DOHH2 (cell line): ENCODE data around the gene RHOD.

Experiments used
- H3F3A ChIP-seq: fragments of 200-600 bp; sonication (generic), shearing (Covaris generic); 2 replicates; pipeline ENCODE4 v1.6.0; 2016; ENCODE audit warnings: antibody characterized with exemption, mild to moderate bottlenecking; ENCODE audit not compliant: control insufficient read depth, insufficient read depth
- H3K27ac ChIP-seq: fragments of 200-600 bp; sonication (generic); 2 replicates; pipeline ENCODE4 v1.5.1; 2014; ENCODE audit warnings: low read depth, mild to moderate bottlenecking, low read length, moderate library complexity
- H3K27me3 ChIP-seq: fragments of 200-600 bp; sonication (generic); 2 replicates; pipeline ENCODE4 v1.6.1; 2014; ENCODE audit warnings: mild to moderate bottlenecking, low read length, mixed read lengths; ENCODE audit not compliant: control insufficient read depth
- H3K36me3 ChIP-seq: fragments of 200-600 bp; sonication (generic); 2 replicates; pipeline ENCODE4 v1.6.1; 2014; ENCODE audit warnings: mild to moderate bottlenecking, low read length, moderate library complexity, mixed read lengths; ENCODE audit not compliant: control insufficient read depth
- H3K4me1 ChIP-seq: fragments of 200-600 bp; sonication (generic); 2 replicates; pipeline ENCODE4 v1.6.1; 2014; ENCODE audit warnings: mild to moderate bottlenecking, low read length, mixed read lengths; ENCODE audit not compliant: control insufficient read depth
- H3K4me2 ChIP-seq: fragments of 200-600 bp; sonication (generic); 2 replicates; pipeline ENCODE4 v1.6.0; 2014; ENCODE audit warnings: mild to moderate bottlenecking, low read length, moderate library complexity
- H3K4me3 ChIP-seq: fragments of 200-600 bp; sonication (generic); 2 replicates; pipeline ENCODE4 v1.5.1; 2014; ENCODE audit warnings: mild to moderate bottlenecking, low read length, mixed read lengths
- H3K79me2 ChIP-seq: fragments of 200-600 bp; sonication (generic); 2 replicates; pipeline ENCODE4 v1.6.1; 2014; ENCODE audit warnings: mild to moderate bottlenecking, low read length, mixed read lengths; ENCODE audit not compliant: control insufficient read depth
- H3K9me2 ChIP-seq: fragments of 200-600 bp; sonication (generic); replicated peaks from 2 replicates; pipeline ENCODE4 v1.6.1; 2014; ENCODE audit warnings: mild to moderate bottlenecking, low read length, mixed read lengths; ENCODE audit not compliant: control insufficient read depth
- H3K9me3 ChIP-seq: fragments of 200-600 bp; sonication (generic); 2 replicates; pipeline ENCODE4 v1.6.1; 2014; ENCODE audit warnings: antibody characterized with exemption, low read length, mixed read lengths; ENCODE audit not compliant: control insufficient read depth, insufficient read depth
- H4K20me1 ChIP-seq: fragments of 200-600 bp; sonication (generic); 2 replicates; pipeline ENCODE4 v1.6.0; 2014; ENCODE audit warnings: low read depth, mild to moderate bottlenecking, antibody characterized with exemption, low read length, moderate library complexity; ENCODE audit not compliant: control insufficient read depth, insufficient read depth
- EZH2phosphoT487 ChIP-seq: fragments of 200-600 bp; sonication (generic); IDR thresholded peaks from 2 replicates; pipeline ENCODE4 v1.6.1; 2017; ENCODE audit warnings: borderline replicate concordance, mild to moderate bottlenecking, antibody characterized with exemption, low read length, moderate library complexity, mixed read lengths
- TF ChIP-seq, protein P1 (sequence below): fragments of 200-600 bp; sonication (generic); IDR thresholded peaks from one replicate; pipeline ENCODE4 v1.5.1; 2014; ENCODE audit warnings: antibody characterized with exemption, mild to moderate bottlenecking, low read depth, low read length; ENCODE audit not compliant: poor library complexity, severe bottlenecking

The RHOD gene

DNA sequence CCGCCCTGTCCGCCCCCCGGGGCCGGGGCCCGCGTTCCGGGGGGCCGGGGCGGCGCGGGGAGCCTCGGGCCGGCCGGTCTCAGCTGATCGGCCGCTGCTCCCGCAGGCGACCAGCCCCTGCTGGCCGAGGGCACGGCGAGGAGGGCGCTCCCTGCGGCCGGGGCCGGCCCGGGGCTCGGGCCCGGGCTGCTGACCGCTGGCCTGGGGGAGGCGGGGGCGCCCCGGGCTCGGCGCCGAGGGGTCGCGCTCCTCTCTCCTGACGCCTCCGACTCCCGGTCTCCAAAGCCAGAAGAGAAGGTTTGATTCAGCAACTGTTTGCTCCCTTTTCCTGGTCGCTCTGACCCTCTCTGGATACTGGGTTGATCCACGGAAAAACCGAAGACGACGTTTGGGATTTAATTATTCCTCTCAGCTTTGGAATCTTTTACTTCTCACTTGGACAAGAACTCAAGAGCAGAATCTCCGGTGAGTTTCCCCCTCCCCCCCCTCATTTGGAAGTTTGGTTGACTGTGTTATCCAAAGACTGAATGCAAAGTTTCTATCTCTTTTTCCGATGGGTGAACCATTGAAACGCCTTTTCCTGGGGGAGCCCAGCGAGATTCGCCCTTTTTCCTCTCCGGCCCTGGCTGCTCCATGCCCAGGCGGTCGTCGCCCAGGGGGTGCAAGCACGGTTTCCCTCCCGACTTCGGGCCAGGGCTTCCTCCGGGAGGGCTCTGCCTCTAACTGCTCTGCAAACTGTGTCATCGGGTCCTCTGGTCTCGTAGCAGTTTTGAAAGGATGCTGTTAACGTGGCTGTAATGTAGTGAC, 63.1 kb downstream of the RHOD start:
- no peaks in the 10 kb centered on the region for H3K9me2 ChIP-seq
- no peak for TF ChIP-seq EZH2phosphoT487
- TF ChIP-seq, protein P1, sequence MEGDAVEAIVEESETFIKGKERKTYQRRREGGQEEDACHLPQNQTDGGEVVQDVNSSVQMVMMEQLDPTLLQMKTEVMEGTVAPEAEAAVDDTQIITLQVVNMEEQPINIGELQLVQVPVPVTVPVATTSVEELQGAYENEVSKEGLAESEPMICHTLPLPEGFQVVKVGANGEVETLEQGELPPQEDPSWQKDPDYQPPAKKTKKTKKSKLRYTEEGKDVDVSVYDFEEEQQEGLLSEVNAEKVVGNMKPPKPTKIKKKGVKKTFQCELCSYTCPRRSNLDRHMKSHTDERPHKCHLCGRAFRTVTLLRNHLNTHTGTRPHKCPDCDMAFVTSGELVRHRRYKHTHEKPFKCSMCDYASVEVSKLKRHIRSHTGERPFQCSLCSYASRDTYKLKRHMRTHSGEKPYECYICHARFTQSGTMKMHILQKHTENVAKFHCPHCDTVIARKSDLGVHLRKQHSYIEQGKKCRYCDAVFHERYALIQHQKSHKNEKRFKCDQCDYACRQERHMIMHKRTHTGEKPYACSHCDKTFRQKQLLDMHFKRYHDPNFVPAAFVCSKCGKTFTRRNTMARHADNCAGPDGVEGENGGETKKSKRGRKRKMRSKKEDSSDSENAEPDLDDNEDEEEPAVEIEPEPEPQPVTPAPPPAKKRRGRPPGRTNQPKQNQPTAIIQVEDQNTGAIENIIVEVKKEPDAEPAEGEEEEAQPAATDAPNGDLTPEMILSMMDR: no peak
- no peaks in the 10 kb centered on the region for H3K9me3 ChIP-seq
- H4K20me1 ChIP-seq: no peaks in the 10 kb centered on the region
- H3K4me2 ChIP-seq: peak overlapping the region; percentile 69
- peaks cover 28% of the 10 kb centered on the region for H3K4me1 ChIP-seq
- H3K27ac ChIP-seq: peak overlapping the region; percentile 70
- H3K4me3 ChIP-seq: peak overlapping the region; percentile 85
- peaks cover 23% of the 10 kb centered on the region for H3K27me3 ChIP-seq
- peaks cover 36% of the 10 kb centered on the region for H3K36me3 ChIP-seq
- H3K79me2 ChIP-seq: peaks cover 56% of the 10 kb centered on the region
- H3F3A ChIP-seq: peaks cover 21% of the 10 kb centered on the region

DNA sequence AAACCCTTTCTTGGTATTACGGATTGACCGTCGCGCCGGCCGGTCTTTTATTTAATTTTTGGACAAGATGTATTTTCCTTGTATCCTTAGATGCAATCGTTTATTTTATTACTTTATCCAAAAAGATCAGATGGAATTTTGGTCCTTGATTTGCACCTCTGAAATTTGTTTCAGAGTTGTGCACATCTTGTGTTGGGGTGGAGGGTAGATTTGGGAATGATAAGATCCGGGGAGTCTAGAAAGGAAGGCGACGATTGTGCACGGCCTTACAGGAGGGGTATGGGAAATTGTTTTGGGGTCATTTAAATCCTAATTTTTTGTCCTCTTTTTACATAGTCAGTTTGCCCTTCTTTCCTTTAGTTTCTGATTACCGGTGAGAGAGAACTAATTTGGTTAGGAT, 63.8 kb downstream of the RHOD start:
- Histone ChIP-seq H3K4me2 (peak overlapping the region; percentile 69), H3K4me1 (peaks cover 28% of the 10 kb centered on the region), H4K20me1 (no peaks in the 10 kb centered on the region), H3K36me3 (peaks cover 39% of the 10 kb centered on the region), H3K27ac (peak overlapping the region; percentile 70), H3K27me3 (peaks cover 17% of the 10 kb centered on the region), H3K79me2 (peaks cover 63% of the 10 kb centered on the region), H3K4me3 (peak overlapping the region; percentile 85), H3K9me2 (no peaks in the 10 kb centered on the region), H3K9me3 (no peaks in the 10 kb centered on the region), H3F3A (peaks cover 21% of the 10 kb centered on the region)
- no peak for TF ChIP-seq EZH2phosphoT487
- TF ChIP-seq, protein P1: no peak

- H4K20me1 ChIP-seq: no peaks in the 10 kb centered on the region
These were observed 64.4 kb downstream of the RHOD start for GRCh38 chr11:67120881-67121710.

More at GRCh38 chr11:67120881-67121710, 64.4 kb downstream of the RHOD start:
- TF ChIP-seq, protein P1: no peak
- no peak for TF ChIP-seq EZH2phosphoT487
- Histone ChIP-seq H3K9me3 (no peaks in the 10 kb centered on the region), H3K4me3 (peak overlapping the region; percentile 85), H3K27ac (peak overlapping the region; percentile 70), H3F3A (peaks cover 21% of the 10 kb centered on the region), H3K4me2 (peak overlapping the region; percentile 69), H3K9me2 (no peaks in the 10 kb centered on the region), H3K27me3 (peaks cover 13% of the 10 kb centered on the region), H3K4me1 (peaks cover 32% of the 10 kb centered on the region), H3K36me3 (peaks cover 40% of the 10 kb centered on the region), H3K79me2 (peaks cover 69% of the 10 kb centered on the region)
